ENCODE measurements around the gene SNAPC4. TPM values are rescaled to one million over a fixed set of nuclear protein-coding genes. Genes with fewer than 3 reads are reported as not detected.

SNAPC4 gene
- total and polyA plus RNA-seq, 2 donors (not counting 1 experiment from before 2014, with no cell fraction given): 1.8 to 3.8 TPM

DNA sequence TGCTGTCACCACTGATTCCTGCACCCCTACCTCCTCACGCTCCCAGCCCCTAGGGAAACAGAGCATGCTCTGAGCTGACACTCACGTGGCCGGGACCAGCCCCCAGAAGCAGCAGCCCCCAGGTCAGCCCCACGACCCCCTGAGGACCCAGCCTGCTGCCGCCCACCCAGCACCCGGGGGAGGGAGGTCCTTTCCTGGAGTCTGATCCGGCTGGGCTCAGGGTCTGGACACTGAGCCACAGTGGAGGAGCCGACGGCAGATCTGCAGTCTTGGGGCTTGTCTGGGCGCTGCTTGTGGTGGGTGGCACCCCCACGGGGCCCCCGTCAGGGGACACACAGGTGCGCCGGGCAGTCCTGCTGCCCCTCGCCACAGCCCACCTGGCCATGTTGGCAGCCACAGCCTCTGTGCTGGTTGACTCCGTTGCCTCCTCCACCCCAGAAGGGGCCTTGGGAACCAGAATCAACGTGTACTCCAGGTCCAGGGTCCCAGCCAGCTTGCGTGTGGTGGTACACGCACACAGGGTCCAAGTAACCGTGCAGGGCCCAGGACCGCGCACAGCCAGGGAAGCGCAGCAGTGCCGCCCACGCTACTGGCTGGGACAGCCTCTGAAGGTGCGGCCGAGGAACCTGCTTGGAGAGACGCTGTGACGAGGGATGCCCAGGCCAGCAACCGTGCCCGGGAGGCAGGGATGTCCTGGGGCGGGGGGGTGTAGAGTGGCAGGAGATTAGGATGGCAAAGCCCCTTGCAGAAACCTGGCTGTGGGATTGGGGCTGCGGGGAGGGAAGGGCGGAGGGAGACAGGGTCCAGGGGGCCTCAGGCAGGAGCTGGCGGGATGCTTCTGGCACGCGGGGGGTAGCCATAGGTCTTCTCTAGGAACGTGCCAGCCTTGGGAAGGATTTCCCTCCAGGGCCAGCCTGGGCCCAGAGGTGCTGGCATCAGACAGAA, 39.9 kb downstream of the SNAPC4 start:
- TF ChIP-seq EZH2 (IDR thresholded peaks at IDR 0.05; ENCODE audit: low read length, missing control alignments): no peak
- TF ChIP-seq, protein P1, sequence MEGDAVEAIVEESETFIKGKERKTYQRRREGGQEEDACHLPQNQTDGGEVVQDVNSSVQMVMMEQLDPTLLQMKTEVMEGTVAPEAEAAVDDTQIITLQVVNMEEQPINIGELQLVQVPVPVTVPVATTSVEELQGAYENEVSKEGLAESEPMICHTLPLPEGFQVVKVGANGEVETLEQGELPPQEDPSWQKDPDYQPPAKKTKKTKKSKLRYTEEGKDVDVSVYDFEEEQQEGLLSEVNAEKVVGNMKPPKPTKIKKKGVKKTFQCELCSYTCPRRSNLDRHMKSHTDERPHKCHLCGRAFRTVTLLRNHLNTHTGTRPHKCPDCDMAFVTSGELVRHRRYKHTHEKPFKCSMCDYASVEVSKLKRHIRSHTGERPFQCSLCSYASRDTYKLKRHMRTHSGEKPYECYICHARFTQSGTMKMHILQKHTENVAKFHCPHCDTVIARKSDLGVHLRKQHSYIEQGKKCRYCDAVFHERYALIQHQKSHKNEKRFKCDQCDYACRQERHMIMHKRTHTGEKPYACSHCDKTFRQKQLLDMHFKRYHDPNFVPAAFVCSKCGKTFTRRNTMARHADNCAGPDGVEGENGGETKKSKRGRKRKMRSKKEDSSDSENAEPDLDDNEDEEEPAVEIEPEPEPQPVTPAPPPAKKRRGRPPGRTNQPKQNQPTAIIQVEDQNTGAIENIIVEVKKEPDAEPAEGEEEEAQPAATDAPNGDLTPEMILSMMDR (conservative IDR thresholded peaks at IDR 0.05 in 1 of 2, IDR thresholded peaks at IDR 0.05 in 1 of 2; ENCODE audit: low read depth in 1 of 2, low read length in 2 of 2): no peak
- DNase-seq (ENCODE audit: low read depth in 2 of 2): no peak
- peaks cover 28% of the 10 kb centered on the region for H3K36me3 ChIP-seq (ENCODE audit: control insufficient read depth, insufficient read depth, low read length)
- H3K4me1 ChIP-seq (ENCODE audit: control insufficient read depth, extremely low read depth, insufficient read depth, low read length): peaks cover 21% of the 10 kb centered on the region
- no peaks in the 10 kb centered on the region for H4K20me1 ChIP-seq (ENCODE audit: control insufficient read depth, extremely low read depth, insufficient read depth, low read length)
- no peak overlapping the region for H3K27ac ChIP-seq (ENCODE audit: insufficient read depth, low read length)
- H3K9me3 ChIP-seq (ENCODE audit: control insufficient read depth, insufficient read depth, low read depth, low read length): no peaks in the 10 kb centered on the region
- H3K9ac ChIP-seq (ENCODE audit: insufficient read depth, low read length): no peak overlapping the region
- H3K4me2 ChIP-seq (ENCODE audit: extremely low read depth, insufficient read depth, low read length): no peak overlapping the region
- H3K27me3 ChIP-seq (ENCODE audit: control insufficient read depth, insufficient read depth, low read length): no peaks in the 10 kb centered on the region
- H2AFZ ChIP-seq (ENCODE audit: low read length): no peak overlapping the region
- no peak overlapping the region for H3K4me3 ChIP-seq (replicated peaks in 1 of 4; ENCODE audit: control extremely low read depth in 1 of 4, insufficient read depth in 1 of 4, low read depth in 3 of 4, low read length in 4 of 4)
- H3K79me2 ChIP-seq (ENCODE audit: control insufficient read depth, insufficient read depth, low read length): no peaks in the 10 kb centered on the region

DNA sequence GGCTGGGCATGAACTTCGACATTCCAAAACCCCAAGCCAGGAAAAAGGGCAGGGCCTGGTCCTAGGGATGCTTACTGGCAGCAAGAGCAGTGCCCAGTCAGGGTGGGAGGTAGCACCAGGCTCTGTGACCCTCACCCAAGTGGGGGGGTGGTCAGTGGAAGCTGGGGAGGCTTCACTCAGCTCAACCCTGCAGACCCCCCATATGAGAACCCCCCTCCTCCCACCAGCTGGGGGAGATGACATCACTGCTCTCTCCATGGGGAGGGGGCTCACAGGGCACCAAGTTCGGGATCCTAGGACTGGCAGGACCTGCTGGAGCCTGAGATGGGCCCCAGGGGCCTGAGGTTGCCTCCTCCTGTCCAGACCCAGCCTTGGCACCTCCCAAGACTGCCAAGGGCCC, 41.1 kb downstream of the SNAPC4 start:
- peaks cover 25% of the 10 kb centered on the region for H3K4me1 ChIP-seq (ENCODE audit: control insufficient read depth, extremely low read depth, insufficient read depth, low read length)

DNA sequence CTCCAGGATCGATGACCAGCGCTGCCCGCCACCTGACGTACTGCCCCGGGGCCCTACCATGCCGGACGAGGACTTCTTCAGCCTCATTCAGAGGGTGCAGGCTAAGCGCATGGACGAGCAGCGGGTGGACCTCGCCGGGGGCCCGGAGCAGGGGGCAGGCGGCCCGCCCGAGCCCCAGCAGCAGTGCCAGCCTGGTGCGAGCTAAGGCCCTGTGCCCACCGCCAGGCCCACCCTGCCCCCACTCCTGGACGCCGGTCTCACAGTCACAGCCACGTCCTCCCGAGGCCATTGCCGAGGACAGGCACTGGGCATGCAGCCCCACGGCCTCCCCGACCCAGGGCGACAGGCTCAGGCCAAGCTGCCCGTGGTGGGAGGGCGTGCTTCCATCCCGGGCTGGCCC, 42.0 kb downstream of the SNAPC4 start:
- no peaks in the 10 kb centered on the region for H3K9me3 ChIP-seq (ENCODE audit: control insufficient read depth, insufficient read depth, low read depth, low read length)
- no peak overlapping the region for H2AFZ ChIP-seq (ENCODE audit: low read length)
- no peak overlapping the region for H3K9ac ChIP-seq (ENCODE audit: insufficient read depth, low read length)
- peaks cover 29% of the 10 kb centered on the region for H3K36me3 ChIP-seq (ENCODE audit: control insufficient read depth, insufficient read depth, low read length)
- no peak overlapping the region for H3K4me3 ChIP-seq (replicated peaks in 1 of 4; ENCODE audit: control extremely low read depth in 1 of 4, insufficient read depth in 1 of 4, low read depth in 3 of 4, low read length in 4 of 4)
- TF ChIP-seq, protein P1 (conservative IDR thresholded peaks at IDR 0.05 in 1 of 2, IDR thresholded peaks at IDR 0.05 in 1 of 2; ENCODE audit: low read depth in 1 of 2, low read length in 2 of 2): no peak
- TF ChIP-seq EZH2 (IDR thresholded peaks at IDR 0.05; ENCODE audit: low read length, missing control alignments): no peak
- no peak overlapping the region for H3K27ac ChIP-seq (ENCODE audit: insufficient read depth, low read length)
- peaks cover 25% of the 10 kb centered on the region for H3K4me1 ChIP-seq (ENCODE audit: control insufficient read depth, extremely low read depth, insufficient read depth, low read length)
- no peaks in the 10 kb centered on the region for H4K20me1 ChIP-seq (ENCODE audit: control insufficient read depth, extremely low read depth, insufficient read depth, low read length)
- no peak for DNase-seq (ENCODE audit: low read depth in 2 of 2)
- H3K27me3 ChIP-seq (ENCODE audit: control insufficient read depth, insufficient read depth, low read length): no peaks in the 10 kb centered on the region
- H3K4me2 ChIP-seq (ENCODE audit: extremely low read depth, insufficient read depth, low read length): no peak overlapping the region
- H3K79me2 ChIP-seq (ENCODE audit: control insufficient read depth, insufficient read depth, low read length): no peaks in the 10 kb centered on the region

More for the DNA sequence above, 41.1 kb downstream of the SNAPC4 start:
- Histone ChIP-seq H3K79me2 (ENCODE audit: control insufficient read depth, insufficient read depth, low read length) (no peaks in the 10 kb centered on the region), H3K9ac (ENCODE audit: insufficient read depth, low read length) (no peak overlapping the region), H3K9me3 (ENCODE audit: control insufficient read depth, insufficient read depth, low read depth, low read length) (no peaks in the 10 kb centered on the region), H3K4me2 (ENCODE audit: extremely low read depth, insufficient read depth, low read length) (no peak overlapping the region), H4K20me1 (ENCODE audit: control insufficient read depth, extremely low read depth, insufficient read depth, low read length) (no peaks in the 10 kb centered on the region), H3K27me3 (ENCODE audit: control insufficient read depth, insufficient read depth, low read length) (no peaks in the 10 kb centered on the region), H2AFZ (ENCODE audit: low read length) (no peak overlapping the region), H3K4me3 (replicated peaks in 1 of 4; ENCODE audit: control extremely low read depth in 1 of 4, insufficient read depth in 1 of 4, low read depth in 3 of 4, low read length in 4 of 4) (no peak overlapping the region), H3K27ac (ENCODE audit: insufficient read depth, low read length) (no peak overlapping the region), H3K36me3 (ENCODE audit: control insufficient read depth, insufficient read depth, low read length) (peaks cover 28% of the 10 kb centered on the region)
- no peak for TF ChIP-seq EZH2 (IDR thresholded peaks at IDR 0.05; ENCODE audit: low read length, missing control alignments)
- TF ChIP-seq, protein P1 (conservative IDR thresholded peaks at IDR 0.05 in 1 of 2, IDR thresholded peaks at IDR 0.05 in 1 of 2; ENCODE audit: low read depth in 1 of 2, low read length in 2 of 2): no peak
- no peak for DNase-seq (ENCODE audit: low read depth in 2 of 2)
